Central memory CD8-positive, alpha-beta T cell (primary cell): ENCODE measurements around the gene LY86.
"Not testable (repeated sequence)": the region's sequence is repeated elsewhere in the genome, so short reads cannot be mapped to it uniquely, and the experiment has no call there.

Experiments
- ATAC-seq: fragments of 150-1000 bp; cut with Tn5 transposase; replicated peaks from 2 replicates; pipeline ENCODE4 v1.10.0; 2022; ENCODE audit warnings: mild to moderate bottlenecking, moderate FRiP score, moderate number of reproducible peaks; ENCODE audit not compliant: poor library complexity, severe bottlenecking; ENCODE audit errors: extremely low read depth
- DNase-seq, 2 donors: peaks; one replicate each; pipeline ENCODE4 v3.0.0; 2021; ENCODE audit warnings: low spot score in 2 of 2
- H3K27ac Mint-ChIP-seq: one replicate; pipeline ENCODE4 v1.8.0; 2022; ENCODE audit warnings: low read depth, mild to moderate bottlenecking, moderate library complexity, mixed read lengths
- H3K27me3 Mint-ChIP-seq: one replicate; pipeline ENCODE4 v1.8.0; 2022; ENCODE audit warnings: mixed read lengths
- H3K36me3 Mint-ChIP-seq: one replicate; pipeline ENCODE4 v1.8.0; 2022; ENCODE audit warnings: mild to moderate bottlenecking, moderate library complexity, mixed read lengths; ENCODE audit not compliant: insufficient read depth
- H3K4me1 Mint-ChIP-seq: one replicate; pipeline ENCODE4 v1.8.0; 2022; ENCODE audit warnings: mixed read lengths
- H3K4me3 Mint-ChIP-seq: one replicate; pipeline ENCODE4 v1.8.0; 2022; ENCODE audit warnings: mild to moderate bottlenecking, moderate library complexity, mixed read lengths
- H3K9me3 Mint-ChIP-seq: one replicate; pipeline ENCODE4 v1.8.0; 2022; ENCODE audit warnings: mixed read lengths

Gene LY86

GRCh38 chr6:6606391-6607030 lies 18.0 kb downstream of the LY86 start:
- H3K27ac Mint-ChIP-seq, H3K4me3 Mint-ChIP-seq, ATAC-seq, H3K27me3 Mint-ChIP-seq, DNase-seq, H3K9me3 Mint-ChIP-seq, H3K36me3 Mint-ChIP-seq: not testable (repeated sequence)
- peaks cover 23% of the 10 kb centered on the region for H3K4me1 Mint-ChIP-seq

GRCh38 chr6:6609450-6609849 lies 20.9 kb downstream of the LY86 start:
- peaks cover 9% of the 10 kb centered on the region for H3K36me3 Mint-ChIP-seq
- H3K4me3 Mint-ChIP-seq: peak overlapping the region; percentile 29
- H3K9me3 Mint-ChIP-seq: no peaks in the 10 kb centered on the region
- peak overlapping the region; percentile 76 for H3K27ac Mint-ChIP-seq
- DNase-seq (no peak), ATAC-seq (no peak)
- no peaks in the 10 kb centered on the region for H3K27me3 Mint-ChIP-seq
- H3K4me1 Mint-ChIP-seq: peaks cover 44% of the 10 kb centered on the region

GRCh38 chr6:6610031-6610591 lies 21.6 kb downstream of the LY86 start:
- H3K36me3 Mint-ChIP-seq: peaks cover 8% of the 10 kb centered on the region
- H3K9me3 Mint-ChIP-seq: no peaks in the 10 kb centered on the region
- peak overlapping the region; percentile 29 for H3K4me3 Mint-ChIP-seq
- ATAC-seq (peak; percentile 83), DNase-seq (peak; percentile 18 to 42)
- H3K27ac Mint-ChIP-seq: peak overlapping the region; percentile 76
- no peaks in the 10 kb centered on the region for H3K27me3 Mint-ChIP-seq
- H3K4me1 Mint-ChIP-seq: peaks cover 50% of the 10 kb centered on the region

- Mint-ChIP-seq H3K4me3 (peak overlapping the region; percentile 3), H3K27me3 (no peaks in the 10 kb centered on the region), H3K27ac (peak overlapping the region; percentile 29), H3K9me3 (no peaks in the 10 kb centered on the region), H3K4me1 (peaks cover 50% of the 10 kb centered on the region), H3K36me3 (peaks cover 8% of the 10 kb centered on the region)
- DNase-seq (no peak), ATAC-seq (no peak)
These were observed 23.0 kb downstream of the LY86 start for GRCh38 chr6:6611486-6611885.

- no peaks in the 10 kb centered on the region for H3K27me3 Mint-ChIP-seq
- DNase-seq (no peak), ATAC-seq (no peak)
- peak overlapping the region; percentile 3 for H3K4me3 Mint-ChIP-seq
- peak overlapping the region; percentile 29 for H3K27ac Mint-ChIP-seq
- peaks cover 50% of the 10 kb centered on the region for H3K4me1 Mint-ChIP-seq
- H3K9me3 Mint-ChIP-seq: no peaks in the 10 kb centered on the region
- peaks cover 8% of the 10 kb centered on the region for H3K36me3 Mint-ChIP-seq
These were observed 23.8 kb downstream of the LY86 start for GRCh38 chr6:6612308-6612707.

GRCh38 chr6:6613103-6613718 lies 24.7 kb downstream of the LY86 start:
- H3K27me3 Mint-ChIP-seq, H3K36me3 Mint-ChIP-seq, H3K9me3 Mint-ChIP-seq, DNase-seq, H3K4me3 Mint-ChIP-seq, ATAC-seq: not testable (repeated sequence)
- Mint-ChIP-seq H3K4me1 (peaks cover 50% of the 10 kb centered on the region), H3K27ac (peak overlapping the region; percentile 52)

GRCh38 chr6:6614096-6614982 lies 25.8 kb downstream of the LY86 start:
- no peaks in the 10 kb centered on the region for H3K9me3 Mint-ChIP-seq
- H3K27me3 Mint-ChIP-seq: no peaks in the 10 kb centered on the region
- peaks cover 8% of the 10 kb centered on the region for H3K36me3 Mint-ChIP-seq
- DNase-seq (peak in 1 of 2 donors; percentile 54), ATAC-seq (peak; percentile 46)
- peak overlapping the region; percentile 52 for H3K27ac Mint-ChIP-seq
- H3K4me1 Mint-ChIP-seq: peaks cover 50% of the 10 kb centered on the region
- peak overlapping the region; percentile 66 for H3K4me3 Mint-ChIP-seq

GRCh38 chr6:6614983-6615349 lies 26.4 kb downstream of the LY86 start:
- peak overlapping the region; percentile 66 for H3K4me3 Mint-ChIP-seq
- peak overlapping the region; percentile 52 for H3K27ac Mint-ChIP-seq
- no peaks in the 10 kb centered on the region for H3K27me3 Mint-ChIP-seq
- peaks cover 49% of the 10 kb centered on the region for H3K4me1 Mint-ChIP-seq
- peaks cover 7% of the 10 kb centered on the region for H3K36me3 Mint-ChIP-seq
- DNase-seq (no peak), ATAC-seq (no peak)
- H3K9me3 Mint-ChIP-seq: no peaks in the 10 kb centered on the region

GRCh38 chr6:6616656-6617055 lies 28.1 kb downstream of the LY86 start:
- Mint-ChIP-seq H3K4me1 (peaks cover 32% of the 10 kb centered on the region), H3K27me3 (no peaks in the 10 kb centered on the region), H3K9me3 (no peaks in the 10 kb centered on the region), H3K27ac (no peak overlapping the region), H3K36me3 (peaks cover 7% of the 10 kb centered on the region), H3K4me3 (no peak overlapping the region)
- DNase-seq (no peak), ATAC-seq (no peak)

GRCh38 chr6:6619021-6619794 lies 30.7 kb downstream of the LY86 start:
- Mint-ChIP-seq H3K27me3 (no peaks in the 10 kb centered on the region), H3K36me3 (no peaks in the 10 kb centered on the region), H3K27ac (no peak overlapping the region), H3K4me1 (peaks cover 14% of the 10 kb centered on the region), H3K9me3 (no peaks in the 10 kb centered on the region), H3K4me3 (no peak overlapping the region)
- DNase-seq: no peak
- ATAC-seq: no peak

- H3K4me3 Mint-ChIP-seq: no peak overlapping the region
These were observed 32.4 kb downstream of the LY86 start for GRCh38 chr6:6620766-6621425.

More at GRCh38 chr6:6620766-6621425, 32.4 kb downstream of the LY86 start:
- no peaks in the 10 kb centered on the region for H3K9me3 Mint-ChIP-seq
- no peak overlapping the region for H3K27ac Mint-ChIP-seq
- ATAC-seq (no peak), DNase-seq (no peak)
- H3K27me3 Mint-ChIP-seq: no peaks in the 10 kb centered on the region
- H3K36me3 Mint-ChIP-seq: no peaks in the 10 kb centered on the region
- H3K4me1 Mint-ChIP-seq: peaks cover 12% of the 10 kb centered on the region
